Stimulated activated naive CD4-positive, alpha-beta T cell (primary cell): ENCODE data around the gene FMN1.

Source experiments
- DNase-seq, 6 experiments: peaks; one replicate each; lab custom pipeline; 2025; lab: John Stamatoyannopoulos, UW

FMN1 gene

DNA sequence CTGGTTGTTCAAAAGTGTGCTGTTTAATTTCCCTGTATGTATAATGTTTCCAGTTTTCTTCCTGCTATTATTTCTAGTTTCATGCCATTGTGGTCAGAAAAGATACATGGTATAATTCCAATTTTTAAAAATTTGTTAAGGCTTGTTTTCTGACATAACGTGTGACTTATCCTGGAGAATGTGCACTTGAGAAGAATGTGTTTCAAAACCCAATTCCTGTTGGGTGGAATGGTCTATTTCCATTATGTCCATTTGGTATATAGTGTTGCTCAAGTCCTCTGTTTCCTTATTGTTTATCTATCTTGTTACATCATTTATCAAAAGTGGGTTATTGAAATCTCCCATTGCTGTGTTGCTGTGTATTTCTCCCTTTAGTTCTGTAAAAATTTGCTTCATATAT lies 261.3 kb downstream of the FMN1 start:
- DNase-seq: no peak

DNA sequence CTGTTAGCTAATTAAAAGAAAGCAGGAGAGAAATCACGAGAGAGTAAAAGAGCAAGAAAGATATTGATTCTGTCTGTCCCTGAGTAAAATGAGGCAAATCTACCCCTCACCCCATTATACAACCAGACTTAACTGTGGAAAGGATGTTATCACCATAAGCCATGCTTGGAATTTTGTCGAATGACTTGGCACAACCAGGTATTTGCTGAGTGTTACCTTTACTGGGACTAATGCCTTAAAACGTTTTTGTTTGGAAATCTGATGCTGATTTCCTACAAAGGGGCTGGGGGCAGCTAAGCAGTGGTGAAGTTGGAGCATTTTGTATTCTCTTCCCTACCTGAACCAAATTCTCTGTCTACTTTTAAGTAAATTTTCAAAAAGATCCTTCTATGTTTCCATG lies 265.6 kb downstream of the FMN1 start:
- no peak for DNase-seq

DNA sequence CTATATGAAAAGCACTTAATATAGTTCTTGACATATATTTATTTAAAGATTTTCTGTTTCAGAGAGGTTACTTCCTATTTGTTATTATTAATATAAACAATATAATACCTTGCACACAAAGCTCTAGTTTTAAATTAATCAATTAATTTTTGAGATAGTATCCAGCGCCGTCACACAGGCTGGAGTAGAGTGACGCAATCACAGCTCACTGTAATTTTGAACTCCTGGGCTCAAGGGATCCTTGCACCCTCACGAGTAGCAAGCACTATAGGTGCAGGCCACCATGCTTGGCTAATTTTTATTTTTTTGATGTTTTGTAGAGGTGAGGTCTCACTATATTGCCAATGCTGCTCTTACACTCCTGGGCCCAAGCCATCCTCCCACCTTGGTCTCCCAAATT lies 267.4 kb downstream of the FMN1 start:
- no peak for DNase-seq

DNA sequence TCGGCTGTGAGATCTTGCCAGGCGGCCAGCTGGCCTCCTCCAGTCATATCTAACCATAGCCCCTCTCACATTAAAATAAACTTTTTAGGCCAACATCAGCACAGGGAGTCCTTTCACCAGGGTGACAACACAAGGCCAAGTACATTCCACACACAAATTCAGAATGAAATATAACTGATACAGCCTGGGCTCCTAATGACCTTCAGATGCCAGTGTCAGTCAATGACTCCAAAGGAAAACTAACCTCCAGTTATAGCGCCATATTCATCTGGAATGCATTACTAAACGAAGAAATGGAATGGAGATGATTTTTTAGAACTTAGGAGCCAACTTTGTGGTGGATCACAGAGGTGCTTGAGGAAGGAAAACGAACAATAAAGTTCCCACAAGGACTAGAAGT lies 271.3 kb downstream of the FMN1 start:
- no peak for DNase-seq

DNA sequence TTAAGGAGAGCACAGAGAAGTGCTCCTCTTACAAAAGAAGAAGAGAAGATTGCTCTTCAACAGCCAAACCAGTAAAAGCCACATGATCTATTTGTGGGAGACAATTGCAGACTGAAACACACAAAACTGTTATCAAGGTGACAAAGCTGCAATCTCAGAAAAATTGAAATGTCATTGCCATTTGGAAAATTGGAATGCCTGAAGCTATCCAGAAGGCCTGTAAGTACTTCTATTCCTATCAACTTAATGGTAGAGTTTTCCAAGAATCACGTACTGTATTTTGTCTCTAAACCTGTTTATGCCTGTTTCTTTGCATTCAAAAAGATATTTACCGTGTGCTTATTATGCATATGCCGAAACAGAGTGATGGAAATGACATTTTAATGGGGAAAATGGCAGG lies 272.0 kb downstream of the FMN1 start:
- DNase-seq: no peak

DNA sequence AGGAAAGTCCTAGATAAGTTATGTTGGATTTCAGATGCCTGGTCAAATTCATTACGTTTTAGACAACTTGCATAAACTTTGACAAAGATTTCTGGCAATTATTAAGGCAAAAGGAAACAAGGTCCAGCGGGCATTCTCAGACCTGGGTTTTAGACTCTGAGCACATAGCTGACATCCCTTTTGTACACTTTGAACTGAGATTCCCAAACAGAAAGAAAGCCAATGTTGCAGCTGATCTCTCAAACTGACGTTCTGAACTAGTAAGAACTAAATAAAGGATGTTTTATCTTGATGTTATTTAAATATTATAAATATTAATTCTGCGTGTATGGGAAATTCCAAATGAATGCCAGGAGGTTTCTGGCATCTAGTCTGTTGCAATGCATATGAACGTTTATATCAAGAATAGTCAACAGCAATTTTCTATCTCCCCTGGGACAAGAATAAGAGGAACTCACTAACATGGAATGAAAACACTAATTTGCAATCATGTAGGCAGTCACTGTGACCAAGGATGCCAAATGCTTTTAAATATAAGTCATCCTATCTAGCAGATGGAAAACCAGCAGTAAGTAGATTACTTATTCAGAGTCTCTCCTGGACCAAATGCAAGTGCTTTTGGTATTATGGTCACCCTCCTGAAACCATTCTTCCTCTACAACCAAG lies 274.6 kb downstream of the FMN1 start:
- DNase-seq: no peak

DNA sequence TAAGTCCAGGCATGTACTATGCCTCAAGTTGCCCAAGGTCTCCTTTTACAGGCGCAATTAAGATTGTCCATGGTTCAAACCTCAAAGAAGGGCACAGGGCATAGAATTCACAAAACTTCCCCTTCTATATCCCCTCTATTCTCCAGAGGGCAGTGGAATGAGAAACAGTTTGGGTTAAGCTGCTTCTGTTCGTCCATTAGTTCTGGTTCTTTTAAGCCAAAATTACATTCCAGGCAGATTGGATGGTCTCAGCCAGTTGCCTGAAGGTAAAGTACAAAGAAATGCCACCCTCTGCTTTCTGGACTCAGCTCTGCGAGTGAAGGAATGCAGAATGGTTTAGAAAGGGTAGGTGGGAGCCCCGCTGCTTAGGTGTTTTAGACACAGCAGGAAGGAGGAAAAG lies 276.0 kb downstream of the FMN1 start:
- no peak for DNase-seq

DNA sequence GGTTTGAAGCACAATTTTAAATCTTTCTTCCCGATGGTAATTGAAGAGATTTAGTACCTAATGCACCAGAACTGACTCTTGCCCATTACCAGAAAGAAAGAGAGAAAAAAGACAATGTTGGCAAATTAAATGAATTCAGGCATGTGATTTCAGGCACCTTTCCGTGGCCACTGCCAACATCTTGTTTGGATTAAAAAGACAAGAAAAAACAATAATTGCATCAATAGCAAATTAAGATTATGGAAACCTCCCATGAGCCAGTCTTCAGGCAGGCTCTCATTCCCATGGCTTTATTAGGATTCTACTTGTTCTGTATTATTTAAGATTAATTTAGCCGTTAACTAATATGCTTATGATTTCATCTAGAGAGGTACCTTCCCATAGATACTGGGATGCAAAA lies 283.7 kb downstream of the FMN1 start:
- DNase-seq: no peak

DNA sequence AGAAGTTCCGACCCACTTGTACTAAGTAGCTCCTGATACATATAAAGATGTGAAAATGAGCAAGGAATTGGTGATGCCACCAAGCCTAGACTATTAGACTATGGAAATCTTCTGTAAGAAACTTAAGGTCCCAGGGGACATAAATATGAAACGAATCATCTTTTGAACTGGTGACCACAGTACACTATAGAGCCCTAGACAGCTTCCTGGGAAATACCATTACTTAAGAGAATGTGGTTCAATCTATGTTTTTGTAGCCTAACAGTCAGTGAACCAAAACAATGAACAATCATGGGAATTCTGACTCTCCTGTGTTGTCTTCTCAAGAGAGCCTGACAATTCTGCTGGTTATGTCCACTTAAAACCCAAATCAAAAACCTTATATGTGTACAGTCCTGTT lies 285.1 kb downstream of the FMN1 start:
- no peak for DNase-seq

DNA sequence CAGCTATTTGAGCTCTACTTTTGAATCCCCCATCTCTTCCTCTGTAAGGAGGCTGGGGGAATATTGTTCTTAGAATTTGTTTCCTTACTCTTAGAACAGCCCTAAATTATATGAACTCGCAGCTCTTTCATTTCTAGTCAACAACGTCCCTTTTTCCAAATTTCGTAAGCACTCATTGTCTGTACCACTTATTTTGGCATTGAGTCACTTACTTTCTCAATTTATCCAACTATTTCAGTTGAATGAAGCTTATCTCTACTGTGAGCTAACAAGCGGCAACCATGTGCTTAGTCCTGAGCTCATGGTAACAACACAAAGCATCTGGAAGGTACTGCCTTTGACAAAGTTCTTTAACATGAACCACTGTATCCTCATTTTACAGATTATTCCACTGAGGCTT lies 285.6 kb downstream of the FMN1 start:
- no peak for DNase-seq

DNA sequence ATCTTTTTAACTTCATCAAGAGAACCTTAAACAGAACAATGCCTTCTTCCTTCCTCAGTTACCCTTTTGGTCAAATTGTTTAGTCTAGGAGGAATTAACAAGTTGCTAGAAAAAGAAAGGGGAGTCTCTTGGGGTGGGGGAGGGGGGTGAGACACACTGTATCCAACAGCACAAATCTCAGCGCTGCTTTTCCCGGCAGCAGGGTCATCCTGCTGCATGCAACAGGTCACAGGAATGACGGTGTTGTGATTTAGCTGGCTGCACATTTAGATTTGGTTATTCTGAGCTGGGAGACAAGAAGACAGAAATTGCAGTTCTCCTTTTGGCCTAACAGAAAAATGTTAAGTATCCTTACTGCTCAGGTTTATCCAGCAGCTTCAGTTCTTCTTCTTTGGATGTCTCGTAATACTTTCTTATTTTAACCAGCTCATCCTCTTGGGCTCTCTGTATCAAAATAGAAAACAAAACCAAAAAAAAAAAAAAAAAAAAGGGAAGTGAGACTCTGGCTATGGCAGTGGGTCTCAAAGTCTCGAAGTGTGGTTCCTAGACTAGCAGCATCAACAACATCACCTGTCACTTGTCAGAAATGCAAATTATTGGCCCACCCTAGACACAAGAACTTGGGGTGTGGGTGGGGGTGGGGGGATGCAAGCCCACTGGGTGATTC lies 286.2 kb downstream of the FMN1 start:
- no peak for DNase-seq

DNA sequence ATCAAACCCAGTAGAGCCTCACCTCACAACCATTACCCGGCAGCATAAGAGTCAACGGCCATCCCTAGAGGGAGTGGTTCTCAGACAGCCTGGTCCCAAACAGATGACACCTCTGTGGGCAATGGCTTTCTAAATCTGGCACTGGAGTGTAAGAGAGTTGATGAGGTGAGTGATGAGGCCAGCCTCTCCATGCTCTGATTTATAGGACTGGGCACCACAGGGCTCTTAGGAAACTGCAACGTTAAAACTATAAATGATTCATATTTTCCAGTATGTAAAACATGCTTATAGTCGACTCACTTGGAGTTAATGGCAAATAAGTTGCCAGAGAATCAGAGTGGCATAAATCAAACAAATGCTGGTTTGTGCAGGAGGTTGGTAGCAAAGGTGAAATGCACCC lies 289.0 kb downstream of the FMN1 start:
- no peak for DNase-seq

DNA sequence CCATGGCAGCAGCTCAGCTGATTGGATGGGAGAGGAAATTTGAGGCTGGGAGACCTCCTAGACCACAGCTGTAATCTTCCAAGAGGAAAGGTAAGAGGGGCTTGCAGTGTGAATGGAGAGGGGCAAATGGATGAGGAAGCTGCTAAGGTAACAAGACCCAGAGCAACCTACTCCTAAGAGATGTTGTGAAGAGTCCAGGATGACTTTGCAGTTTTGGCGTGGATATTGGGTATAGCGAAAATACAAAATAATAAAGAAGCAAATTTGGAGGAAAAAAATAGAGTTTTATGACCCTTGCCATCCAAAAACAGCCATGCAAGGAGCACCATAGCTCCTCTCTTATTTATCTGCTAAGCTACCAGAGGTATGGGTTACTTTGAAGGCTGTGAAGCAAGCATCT lies 290.1 kb downstream of the FMN1 start:
- DNase-seq: no peak

DNA sequence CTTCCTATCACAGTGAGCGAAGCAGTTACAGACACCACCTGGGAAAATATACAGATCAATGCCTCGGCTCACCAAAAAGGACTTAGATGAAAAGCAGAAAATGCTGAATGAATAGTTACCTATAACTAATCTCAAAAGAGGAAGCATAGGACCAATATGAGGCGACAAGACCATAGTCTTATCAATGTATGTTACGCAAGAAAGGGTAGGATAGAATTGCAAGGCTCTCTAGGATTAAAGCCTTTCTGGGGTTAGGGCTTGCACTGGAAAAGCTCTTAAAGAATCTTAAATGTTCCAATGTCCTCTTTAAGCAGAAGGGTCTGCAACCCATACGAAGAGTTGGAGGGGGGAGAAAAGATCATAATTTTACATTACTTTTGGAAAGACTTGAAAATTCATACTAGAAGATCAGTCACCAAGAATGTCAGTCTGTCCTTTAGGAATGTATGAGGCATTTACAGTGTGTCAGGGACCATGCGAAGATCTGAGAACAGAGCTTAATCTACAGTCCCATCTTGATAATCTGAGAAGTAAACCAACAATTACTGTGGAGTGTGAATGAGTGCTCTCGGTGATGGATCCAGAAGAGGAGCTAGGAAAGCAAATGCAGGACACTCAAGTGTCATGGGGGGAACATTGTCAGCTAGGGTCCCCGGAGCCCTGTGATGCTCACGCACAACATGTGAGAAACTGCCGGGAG lies 290.8 kb downstream of the FMN1 start:
- DNase-seq: no peak

DNA sequence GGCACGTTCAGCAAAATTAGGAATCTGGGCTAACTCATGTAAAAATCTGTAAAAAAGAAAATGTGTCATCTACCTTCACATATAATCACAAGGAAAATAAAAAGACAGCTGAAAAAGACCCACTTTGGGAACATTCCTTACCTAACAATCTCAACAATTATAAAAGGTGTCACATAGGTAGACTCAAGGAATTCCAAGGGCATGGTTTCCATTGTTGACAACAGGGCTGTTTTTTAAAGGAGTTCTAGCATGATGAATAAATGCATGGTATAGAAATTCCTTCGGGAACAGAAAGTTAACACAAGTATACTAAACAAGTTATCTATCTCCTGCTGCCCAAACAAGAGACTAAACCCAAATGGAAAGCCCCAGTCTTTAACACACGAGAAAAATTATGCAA lies 292.5 kb downstream of the FMN1 start:
- DNase-seq: no peak

DNA sequence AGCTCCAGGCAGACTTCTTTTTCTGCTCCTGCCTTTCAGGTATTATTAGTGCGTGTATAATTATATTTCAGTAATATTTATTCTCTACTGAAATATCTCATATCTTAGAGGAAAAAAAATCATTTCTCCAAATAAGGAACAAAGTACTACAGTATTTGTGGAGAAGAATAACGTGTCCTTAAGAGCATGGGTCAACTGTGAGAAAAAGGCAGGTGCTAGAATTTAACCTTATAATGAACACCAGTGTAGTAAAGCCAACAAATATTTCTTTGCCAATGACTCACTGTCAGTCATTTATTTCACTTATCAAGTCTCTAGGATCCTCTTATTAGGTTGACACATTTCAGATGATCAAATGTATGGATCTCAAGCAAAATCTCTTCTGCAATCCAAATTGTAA lies 293.3 kb downstream of the FMN1 start:
- no peak for DNase-seq

DNA sequence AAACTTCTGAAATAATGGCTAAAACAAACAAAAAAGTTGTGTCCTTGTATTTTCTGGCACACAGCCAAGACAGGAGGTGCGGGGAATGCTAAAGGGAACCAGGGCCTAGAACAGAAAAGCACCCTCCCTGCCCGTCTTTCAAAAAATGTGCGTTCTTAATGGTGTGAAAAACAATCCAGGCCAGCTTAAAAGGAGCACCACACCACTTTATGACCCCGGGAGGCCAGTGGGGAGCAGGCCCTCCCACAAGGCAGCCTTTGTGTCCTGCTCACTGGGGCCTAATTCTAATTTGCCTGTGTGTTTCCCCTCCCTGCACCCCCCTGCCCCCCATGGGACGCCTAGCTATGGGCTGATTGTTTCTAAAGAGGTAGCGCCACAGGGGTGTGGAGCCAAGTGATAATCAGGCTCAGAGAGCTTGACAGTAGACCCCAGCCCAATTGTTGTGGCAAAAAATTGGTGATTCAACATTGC lies 295.4 kb downstream of the FMN1 start:
- no peak for DNase-seq

DNA sequence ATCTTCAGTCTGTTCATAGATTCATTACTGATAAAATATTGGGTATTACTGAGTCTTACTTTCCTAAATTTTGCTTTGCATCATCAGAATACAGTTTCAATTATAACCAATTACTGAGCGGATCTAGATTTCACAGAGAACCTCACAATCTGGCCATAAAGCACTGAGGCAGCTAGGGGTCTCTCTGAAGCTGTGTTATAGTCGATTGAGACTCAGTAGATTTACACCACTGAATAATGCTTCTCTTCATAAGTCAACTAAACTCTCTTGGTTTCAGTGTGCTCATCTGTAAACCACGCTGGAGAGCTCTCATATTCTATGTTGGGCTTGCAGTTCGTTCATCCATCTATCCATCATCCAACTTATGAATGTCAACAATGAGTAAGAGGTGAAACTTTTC lies 296.1 kb downstream of the FMN1 start:
- DNase-seq: no peak

DNA sequence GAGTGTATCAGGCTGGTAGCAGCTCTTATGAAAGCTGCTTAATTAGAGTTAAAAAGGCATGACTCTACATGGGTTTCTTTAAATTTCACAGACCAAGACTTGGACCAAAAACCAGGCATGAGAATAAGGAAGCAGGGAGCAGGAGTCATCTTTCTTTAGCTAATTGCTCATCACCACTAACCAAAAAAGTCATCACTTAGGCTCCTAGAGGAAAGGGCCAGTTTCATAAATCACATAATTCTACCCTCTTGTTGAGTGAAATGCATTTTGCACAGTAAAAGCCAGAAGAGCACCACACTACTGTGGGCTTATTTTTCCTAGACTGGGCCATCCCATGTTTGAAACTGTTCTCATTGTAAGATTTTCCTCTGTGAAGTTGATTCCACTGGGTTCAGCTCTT lies 301.1 kb downstream of the FMN1 start:
- no peak for DNase-seq

DNA sequence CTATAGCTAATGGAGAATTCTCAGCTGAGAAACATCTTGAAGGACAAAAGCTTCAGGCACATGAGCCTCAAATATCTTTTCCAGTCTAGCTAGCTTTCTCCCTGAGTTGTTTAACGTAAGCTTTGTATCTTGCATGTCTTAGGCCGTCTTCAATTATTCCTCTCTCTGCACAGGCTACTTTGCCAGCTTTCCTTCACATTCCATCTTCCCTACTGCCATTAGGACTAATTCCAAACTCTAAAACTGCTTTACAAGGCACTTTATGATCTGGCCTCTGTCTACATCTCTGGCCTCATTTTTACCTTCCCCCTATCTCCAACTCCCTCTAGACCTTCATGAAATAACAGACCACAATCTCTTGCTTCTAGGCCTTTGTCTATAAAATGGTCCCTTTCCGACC lies 305.3 kb downstream of the FMN1 start:
- DNase-seq: no peak

DNA sequence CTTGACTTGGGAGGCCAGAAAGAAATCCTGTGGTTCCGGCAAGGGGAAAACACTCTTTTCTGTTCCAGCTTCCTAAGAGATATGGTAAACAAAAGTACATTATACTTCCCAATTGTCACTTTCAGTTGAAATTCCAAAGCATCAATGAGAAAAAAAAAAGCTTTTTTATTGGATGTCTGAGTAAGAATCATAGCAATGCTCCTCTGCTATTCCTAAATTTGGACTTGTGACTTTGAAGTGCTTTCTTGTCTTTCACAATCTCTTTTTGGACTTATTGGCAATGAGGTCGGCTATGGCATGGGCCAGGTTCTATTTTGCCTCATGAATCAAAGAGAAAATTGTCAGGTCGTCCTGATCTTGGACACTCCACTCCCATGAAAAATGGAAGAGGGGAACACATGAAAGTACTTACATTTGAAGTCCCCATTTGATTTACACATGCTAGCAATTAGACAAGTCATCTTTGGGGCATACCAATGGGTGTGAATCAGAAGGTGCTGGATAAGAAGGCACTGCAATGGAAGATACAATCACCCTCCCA lies 306.2 kb downstream of the FMN1 start:
- no peak for DNase-seq

DNA sequence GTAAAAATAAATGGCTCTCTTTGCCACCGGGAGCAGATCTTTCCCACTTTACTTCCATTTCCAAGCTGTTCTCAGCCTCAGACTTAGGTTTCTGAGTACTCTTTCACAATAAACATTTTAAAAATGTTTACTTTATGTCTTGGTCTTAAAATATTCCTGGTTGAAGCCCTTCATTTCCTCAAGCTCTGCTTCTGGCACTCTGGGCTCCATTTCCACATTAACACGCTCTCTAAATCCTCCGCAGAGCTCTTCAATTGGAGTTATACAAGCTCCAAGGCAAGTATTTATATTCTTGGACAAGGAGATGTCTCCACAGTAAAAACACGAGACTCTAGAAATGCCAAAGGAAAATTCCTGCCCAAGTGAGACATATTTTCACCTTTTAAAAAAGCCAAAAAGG lies 307.4 kb downstream of the FMN1 start:
- DNase-seq: no peak

DNA sequence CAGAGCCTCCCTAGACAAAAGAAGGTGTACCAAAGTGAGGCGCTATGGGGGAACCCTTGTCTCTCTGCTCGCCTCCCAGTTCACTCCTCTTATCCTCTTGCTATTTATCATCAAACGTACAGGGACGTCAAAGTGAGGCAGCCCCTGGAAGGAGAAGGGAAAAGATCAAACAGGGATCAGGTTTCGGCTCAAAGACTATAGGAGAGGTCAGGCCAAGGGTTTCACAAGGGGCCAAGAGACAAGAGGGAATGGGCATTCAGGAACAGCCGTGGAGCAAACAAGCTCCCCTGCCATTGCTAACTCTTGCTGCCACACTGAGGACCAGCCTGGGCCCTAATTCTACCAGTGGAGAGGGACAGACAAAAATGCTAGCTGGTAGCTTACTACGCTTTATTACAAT lies 308.1 kb downstream of the FMN1 start:
- no peak for DNase-seq
